ENCODE data around the gene THAP5.

- TF ChIP-seq RNF2 (IDR thresholded peaks at IDR 0.05; ENCODE audit: borderline replicate concordance, low read depth) (no peak), EP300 (IDR thresholded peaks at IDR 0.05) (no peak), KDM5A (IDR thresholded peaks at IDR 0.05) (no peak)
- TF ChIP-seq, protein P1, sequence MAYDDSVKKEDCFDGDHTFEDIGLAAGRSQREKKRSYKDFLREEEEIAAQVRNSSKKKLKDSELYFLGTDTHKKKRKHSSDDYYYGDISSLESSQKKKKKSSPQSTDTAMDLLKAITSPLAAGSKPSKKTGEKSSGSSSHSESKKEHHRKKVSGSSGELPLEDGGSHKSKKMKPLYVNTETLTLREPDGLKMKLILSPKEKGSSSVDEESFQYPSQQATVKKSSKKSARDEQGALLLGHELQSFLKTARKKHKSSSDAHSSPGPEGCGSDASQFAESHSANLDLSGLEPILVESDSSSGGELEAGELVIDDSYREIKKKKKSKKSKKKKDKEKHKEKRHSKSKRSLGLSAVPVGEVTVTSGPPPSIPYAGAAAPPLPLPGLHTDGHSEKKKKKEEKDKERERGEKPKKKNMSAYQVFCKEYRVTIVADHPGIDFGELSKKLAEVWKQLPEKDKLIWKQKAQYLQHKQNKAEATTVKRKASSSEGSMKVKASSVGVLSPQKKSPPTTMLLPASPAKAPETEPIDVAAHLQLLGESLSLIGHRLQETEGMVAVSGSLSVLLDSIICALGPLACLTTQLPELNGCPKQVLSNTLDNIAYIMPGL (CRISPR knock-in tag; IDR thresholded peaks at IDR 0.05; ENCODE audit: borderline replicate concordance) = no peak
These were observed 9.4 kb upstream of the THAP5 start for GRCh38 chr7:108578937-108579336.
